ENCODE data around the gene HCRT. TPM values are rescaled to one million over a fixed set of nuclear protein-coding genes. Genes with fewer than 3 reads are reported as not detected.

The HCRT gene
- total and polyA plus RNA-seq, 12 donors = not detected

DNA sequence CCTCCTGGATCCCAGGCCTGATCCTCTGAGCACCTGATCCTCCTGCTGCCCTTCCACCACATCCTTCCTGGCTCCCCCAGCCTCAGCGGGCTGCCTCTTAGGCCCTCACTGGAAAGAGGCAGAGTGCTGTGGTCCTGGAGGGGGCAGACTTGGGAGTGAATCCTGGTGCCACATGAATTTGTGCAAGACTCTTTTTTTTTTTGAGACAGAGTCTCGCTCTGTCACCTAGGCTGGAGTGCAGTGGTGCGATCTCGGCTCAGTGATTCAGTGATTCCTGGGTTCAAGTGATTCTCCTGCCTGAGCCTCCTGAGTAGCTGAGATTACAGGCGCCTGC is 6.0 kb upstream of the HCRT start:
- Histone ChIP-seq H3K9me3 (no peaks in the 10 kb centered on the region), H3K27me3 (no peaks in the 10 kb centered on the region), H3K36me3 (peaks cover 0 to 20% (median 0%) of the 10 kb centered on the region in 9 donors), H3K27ac (no peak overlapping the region), H3K4me1 (peaks cover 6 to 32% (median 16%) of the 10 kb centered on the region in 9 donors), H3K4me3 (no peak overlapping the region)
- no peak for TF ChIP-seq CTCF (IDR thresholded peaks at IDR 0.05)
- 98 to 99% methylated on average over 5 of the region's 5 CpGs for WGBS, 2 donors
- DNase-seq (no peak), ATAC-seq (no peak)
- intact Hi-C loops (cut with DNase I) = no loop called here

DNA sequence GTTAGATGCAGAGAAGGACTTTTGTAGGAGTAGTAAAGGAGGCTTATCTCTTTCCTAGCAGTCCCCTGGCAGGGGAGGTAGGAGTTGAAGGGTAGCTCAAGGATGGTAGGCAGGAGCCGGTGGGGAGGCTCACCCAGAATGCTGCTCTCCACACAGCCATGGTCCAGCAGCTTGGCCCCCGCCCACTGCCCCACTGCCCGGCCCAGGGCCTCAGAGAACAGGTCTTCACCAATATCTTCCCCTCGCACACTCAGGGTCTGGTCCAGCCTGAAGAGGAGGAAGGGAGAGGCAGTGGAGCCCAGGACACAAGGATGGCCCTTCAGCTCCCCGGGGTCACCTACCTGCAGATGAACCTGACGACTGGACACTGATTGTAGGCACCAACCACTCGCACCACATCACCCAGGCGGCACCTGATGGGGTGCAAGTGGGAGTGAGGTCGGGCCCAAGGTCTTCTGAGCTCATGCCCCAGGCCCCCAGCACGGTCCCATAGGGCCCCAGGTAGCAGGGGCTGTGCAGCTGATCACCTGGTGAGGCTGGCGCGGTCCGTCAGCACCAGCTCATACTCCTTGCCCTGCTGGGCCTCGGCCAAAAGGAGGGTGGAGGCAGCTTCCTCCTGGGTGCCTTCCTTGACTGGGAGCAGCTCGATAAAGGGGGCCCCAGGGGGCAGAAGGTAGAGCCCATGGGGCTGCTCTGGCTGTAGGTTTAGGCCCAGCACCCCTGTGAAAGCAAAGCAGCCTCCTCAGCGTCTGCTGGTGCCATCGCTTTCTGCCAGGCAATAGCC is 5.4 kb upstream of the HCRT start:
- peaks cover 6 to 32% (median 16%) of the 10 kb centered on the region in 9 donors for H3K4me1 ChIP-seq
- intact Hi-C loops (cut with DNase I) = no loop called here

DNA sequence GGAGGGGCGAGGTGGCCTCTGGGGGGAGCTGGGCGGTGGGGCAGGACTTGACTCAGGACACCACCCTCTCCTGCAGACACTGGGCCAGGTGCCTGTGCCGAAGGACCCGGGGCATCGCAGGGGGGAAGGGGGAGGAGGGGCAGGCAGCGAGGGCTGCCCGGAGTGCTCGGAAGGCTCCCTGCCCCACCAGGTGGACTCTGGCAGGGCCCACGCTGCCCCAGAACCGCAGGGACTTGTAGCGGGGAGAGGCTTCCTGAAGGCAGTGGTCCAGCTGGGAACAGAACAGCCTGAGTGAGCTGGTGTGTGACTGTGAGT is 4.4 kb upstream of the HCRT start:
- DNase-seq = no peak
- no peak for ATAC-seq
- Histone ChIP-seq H3K27me3 (no peaks in the 10 kb centered on the region), H3K36me3 (peaks cover 0 to 20% (median 0%) of the 10 kb centered on the region in 9 donors), H3K27ac (no peak overlapping the region), H3K4me3 (no peak overlapping the region), H3K9me3 (no peaks in the 10 kb centered on the region), H3K4me1 (peaks cover 6 to 37% (median 17%) of the 10 kb centered on the region in 9 donors)
- intact Hi-C loops (cut with DNase I) = loop anchor here in 2 of 10 donors (5.0 to 10.0 kb wide), 3 partner anchors 93 to 335 kb away; partner anchors contain the start of gene NKIRAS2 (in 1 of the 2)
- WGBS, 2 donors = 73 to 80% methylated on average over 11 of the region's 11 CpGs
- TF ChIP-seq CTCF (IDR thresholded peaks at IDR 0.05) = no peak

More for the DNA sequence above, 5.4 kb upstream of the HCRT start:
- H3K4me3 ChIP-seq = no peak overlapping the region
- peaks cover 0 to 20% (median 0%) of the 10 kb centered on the region in 9 donors for H3K36me3 ChIP-seq
- DNase-seq = no peak
- no peak for ATAC-seq
- no peak overlapping the region for H3K27ac ChIP-seq
- 88 to 90% methylated on average over 17 of the region's 17 CpGs for WGBS, 2 donors
- TF ChIP-seq CTCF (IDR thresholded peaks at IDR 0.05) = no peak
- no peaks in the 10 kb centered on the region for H3K9me3 ChIP-seq
- no peaks in the 10 kb centered on the region for H3K27me3 ChIP-seq

DNA sequence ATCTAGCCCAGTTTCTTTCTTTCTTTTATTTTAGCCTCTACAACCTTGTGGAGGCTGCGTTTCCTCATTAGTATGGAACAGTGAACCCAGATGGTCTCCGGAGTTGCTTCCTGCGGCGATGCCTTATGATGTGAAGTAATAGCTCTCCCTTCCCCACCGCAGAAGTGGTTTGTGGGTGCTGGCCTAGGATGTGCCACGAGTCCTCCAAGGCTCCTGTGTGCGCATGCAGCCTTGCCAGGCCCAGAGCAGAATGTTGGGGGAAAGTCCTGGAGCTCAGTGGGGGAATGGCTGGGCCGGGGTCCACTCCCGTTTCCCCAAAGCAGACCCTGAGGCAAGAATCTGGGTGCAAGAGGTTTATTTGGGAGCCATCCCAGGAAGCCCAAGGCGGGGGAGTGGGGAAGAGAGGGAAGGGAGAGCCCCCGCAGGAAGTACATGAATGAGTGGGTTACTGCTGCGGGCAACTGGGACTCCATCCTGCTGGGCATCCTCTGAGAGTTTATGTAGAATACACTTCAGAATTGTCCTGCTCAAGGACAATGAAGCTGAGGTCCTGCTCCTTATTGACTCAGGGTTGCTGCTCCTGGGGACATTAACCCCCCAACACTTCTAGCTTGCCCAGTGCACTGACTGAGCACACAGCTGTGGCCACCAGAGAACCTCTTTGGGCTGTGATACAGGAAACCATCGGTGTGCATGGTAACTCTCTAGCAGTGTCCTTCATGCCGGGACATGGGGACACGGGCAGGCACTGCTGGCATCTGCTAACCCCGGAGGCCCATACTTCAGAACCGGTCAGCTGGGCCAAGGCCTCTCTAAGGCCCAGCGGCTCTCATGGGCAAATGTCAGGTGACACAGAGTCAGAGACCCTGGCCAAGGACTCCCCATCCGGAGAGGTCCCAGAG is 3.7 kb upstream of the HCRT start:
- no peaks in the 10 kb centered on the region for H3K27me3 ChIP-seq
- no peak overlapping the region for H3K27ac ChIP-seq
- no peak for TF ChIP-seq CTCF (IDR thresholded peaks at IDR 0.05)
- no peak overlapping the region for H3K4me3 ChIP-seq
- no peak for ATAC-seq
- peaks cover 0 to 20% (median 0%) of the 10 kb centered on the region in 9 donors for H3K36me3 ChIP-seq
- 79 to 82% methylated on average over 19 of the region's 19 CpGs for WGBS, 2 donors
- intact Hi-C loops (cut with DNase I) = loop anchor here in 2 of 10 donors (5.0 to 10.0 kb wide), 3 partner anchors 93 to 336 kb away; partner anchors contain the start of gene NKIRAS2 (in 1 of the 2)
- no peak for DNase-seq
- peaks cover 6 to 40% (median 19%) of the 10 kb centered on the region in 9 donors for H3K4me1 ChIP-seq
- no peaks in the 10 kb centered on the region for H3K9me3 ChIP-seq

Measured in heart right ventricle (tissue), 16 donors.